ENCODE results near the gene GRAPL. TPM values are rescaled to one million over a fixed set of nuclear protein-coding genes. Genes with fewer than 3 reads are reported as not detected.
"Not testable (repeated sequence)": the region's sequence is repeated elsewhere in the genome, so short reads cannot be mapped to it uniquely, and the experiment has no call there.

The GRAPL gene
- total RNA-seq, 1 donor from 2014 or later: 0.52 TPM

GRCh38 chr17:19137959-19138358, 10.6 kb downstream of the GRAPL start:
- H3K9me3 ChIP-seq (ENCODE audit: control insufficient read depth in 3 of 3, low read length in 3 of 3); H3K36me3 ChIP-seq (ENCODE audit: control insufficient read depth in 3 of 3, insufficient read depth in 3 of 3, low read length in 3 of 3); H3K27ac ChIP-seq (ENCODE audit: low read depth, low read length); H3K27me3 ChIP-seq (ENCODE audit: control insufficient read depth in 3 of 3, insufficient read depth in 3 of 3, low read length in 3 of 3); H3K4me3 ChIP-seq (ENCODE audit: low read length in 3 of 3); H3K4me1 ChIP-seq (ENCODE audit: control insufficient read depth in 3 of 3, insufficient read depth in 3 of 3, low read length in 3 of 3); H3K9ac ChIP-seq (ENCODE audit: low read depth in 1 of 3, low read length in 3 of 3): not testable (repeated sequence)

DNA sequence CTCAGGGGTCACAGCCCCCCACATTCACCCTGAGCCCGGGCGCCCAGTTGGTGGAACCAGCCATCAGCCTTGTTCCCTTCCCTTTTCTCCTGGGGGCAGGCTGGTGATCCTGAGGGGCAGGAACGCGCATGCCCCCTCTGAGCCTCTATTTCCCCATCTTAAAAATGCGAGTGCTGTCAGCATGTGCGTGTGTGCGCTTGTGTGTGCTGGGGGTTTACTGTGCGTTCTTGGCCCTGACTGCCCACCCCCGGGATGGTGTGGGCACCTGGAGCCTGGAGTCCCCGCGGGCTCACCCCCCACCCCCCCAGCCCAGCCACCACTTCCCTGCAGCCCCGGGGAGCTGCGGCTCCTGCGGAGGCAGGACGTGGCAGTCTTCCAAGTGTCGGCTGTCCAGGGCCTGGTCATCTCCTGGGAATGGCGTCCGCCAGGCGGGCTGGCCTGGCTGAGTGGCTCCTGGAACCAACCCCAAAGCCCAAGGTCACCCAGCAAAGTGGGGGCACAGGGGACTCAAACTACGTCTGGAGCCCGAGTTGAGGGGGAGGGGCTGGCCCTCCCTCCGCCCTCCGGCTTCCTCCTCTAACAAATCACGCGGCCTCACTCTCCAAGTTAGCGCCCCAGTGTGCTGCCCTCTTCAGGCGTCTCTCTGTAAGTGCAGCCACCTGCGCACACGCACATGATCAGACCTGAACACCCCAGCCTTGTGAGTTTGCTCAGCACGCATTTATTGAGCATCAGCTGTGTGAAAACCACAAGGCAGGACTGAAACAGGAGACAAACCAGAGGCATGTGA, 14.2 kb downstream of the GRAPL start:
- not testable (repeated sequence) for H3K36me3 ChIP-seq (ENCODE audit: control insufficient read depth in 3 of 3, insufficient read depth in 3 of 3, low read length in 3 of 3); H3K27ac ChIP-seq (ENCODE audit: low read depth, low read length); H3K4me1 ChIP-seq (ENCODE audit: control insufficient read depth in 3 of 3, insufficient read depth in 3 of 3, low read length in 3 of 3); H3K9ac ChIP-seq (ENCODE audit: low read depth in 1 of 3, low read length in 3 of 3); H3K4me3 ChIP-seq (ENCODE audit: low read length in 3 of 3); H3K9me3 ChIP-seq (ENCODE audit: control insufficient read depth in 3 of 3, low read length in 3 of 3); H3K27me3 ChIP-seq (ENCODE audit: control insufficient read depth in 3 of 3, insufficient read depth in 3 of 3, low read length in 3 of 3)

- H3K27ac ChIP-seq (ENCODE audit: low read depth, low read length); H3K36me3 ChIP-seq (ENCODE audit: control insufficient read depth in 3 of 3, insufficient read depth in 3 of 3, low read length in 3 of 3); H3K4me1 ChIP-seq (ENCODE audit: control insufficient read depth in 3 of 3, insufficient read depth in 3 of 3, low read length in 3 of 3); H3K4me3 ChIP-seq (ENCODE audit: low read length in 3 of 3); H3K27me3 ChIP-seq (ENCODE audit: control insufficient read depth in 3 of 3, insufficient read depth in 3 of 3, low read length in 3 of 3); H3K9me3 ChIP-seq (ENCODE audit: control insufficient read depth in 3 of 3, low read length in 3 of 3); H3K9ac ChIP-seq (ENCODE audit: low read depth in 1 of 3, low read length in 3 of 3): not testable (repeated sequence)
Measured at GRCh38 chr17:19142419-19142818, 15.0 kb downstream of the GRAPL start.

DNA sequence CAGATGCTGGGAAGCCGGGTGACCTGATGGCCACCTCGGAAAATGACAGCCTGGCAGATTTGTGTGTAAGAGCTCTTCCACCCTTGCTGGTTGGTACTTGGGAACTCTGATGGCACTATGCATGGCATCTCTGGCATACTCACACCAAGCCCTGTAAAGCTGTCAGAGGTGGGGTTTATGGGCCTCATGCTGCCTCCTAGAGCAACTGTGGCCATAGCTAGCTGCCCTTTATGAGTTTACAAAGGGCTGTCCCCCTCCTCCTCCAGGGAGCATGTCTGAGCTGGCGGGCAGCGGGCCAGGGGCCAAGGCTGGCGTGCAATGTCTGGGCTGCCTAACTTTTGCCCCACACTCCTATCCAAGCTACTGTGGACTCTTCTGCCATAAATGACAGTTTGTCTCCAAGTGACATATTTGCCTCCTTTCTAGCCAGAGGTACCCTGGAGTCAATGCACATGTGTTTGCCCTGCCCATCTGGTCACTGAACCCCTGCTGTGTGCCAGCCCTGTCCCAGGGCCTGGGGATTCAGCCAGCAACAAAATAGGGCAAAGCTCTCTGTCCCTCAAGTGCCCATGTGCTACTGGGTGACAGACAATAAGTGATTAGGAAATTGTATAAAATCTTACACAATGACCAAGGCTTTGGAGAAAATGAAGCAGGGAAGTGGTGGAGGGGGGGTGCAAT, 15.8 kb downstream of the GRAPL start:
- H3K36me3 ChIP-seq (ENCODE audit: control insufficient read depth in 3 of 3, insufficient read depth in 3 of 3, low read length in 3 of 3); H3K4me1 ChIP-seq (ENCODE audit: control insufficient read depth in 3 of 3, insufficient read depth in 3 of 3, low read length in 3 of 3); H3K9ac ChIP-seq (ENCODE audit: low read depth in 1 of 3, low read length in 3 of 3); H3K27me3 ChIP-seq (ENCODE audit: control insufficient read depth in 3 of 3, insufficient read depth in 3 of 3, low read length in 3 of 3); H3K4me3 ChIP-seq (ENCODE audit: low read length in 3 of 3); H3K9me3 ChIP-seq (ENCODE audit: control insufficient read depth in 3 of 3, low read length in 3 of 3); H3K27ac ChIP-seq (ENCODE audit: low read depth, low read length): not testable (repeated sequence)

DNA sequence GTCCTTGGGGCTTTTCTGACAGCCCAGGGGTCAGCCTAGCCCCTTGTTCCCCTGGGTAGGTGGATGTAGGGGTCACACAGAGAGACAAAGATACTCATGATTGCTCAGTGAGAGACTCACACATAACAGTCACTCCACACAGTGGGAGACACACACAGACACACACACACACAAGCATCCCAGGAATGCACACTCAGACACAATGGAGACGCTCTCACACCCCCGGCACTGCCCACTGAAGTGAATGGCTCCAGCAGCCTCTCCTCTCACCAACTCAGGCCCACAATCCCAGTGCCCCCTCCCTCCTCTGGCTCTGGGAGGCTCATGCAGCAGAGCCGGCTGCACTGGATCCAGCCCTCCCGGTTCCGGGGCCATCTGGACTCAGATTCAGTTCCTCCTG, 17.0 kb downstream of the GRAPL start:
- not testable (repeated sequence) for H3K36me3 ChIP-seq (ENCODE audit: control insufficient read depth in 3 of 3, insufficient read depth in 3 of 3, low read length in 3 of 3); H3K9ac ChIP-seq (ENCODE audit: low read depth in 1 of 3, low read length in 3 of 3); H3K4me3 ChIP-seq (ENCODE audit: low read length in 3 of 3); H3K4me1 ChIP-seq (ENCODE audit: control insufficient read depth in 3 of 3, insufficient read depth in 3 of 3, low read length in 3 of 3); H3K9me3 ChIP-seq (ENCODE audit: control insufficient read depth in 3 of 3, low read length in 3 of 3); H3K27ac ChIP-seq (ENCODE audit: low read depth, low read length); H3K27me3 ChIP-seq (ENCODE audit: control insufficient read depth in 3 of 3, insufficient read depth in 3 of 3, low read length in 3 of 3)

GRCh38 chr17:19145471-19145870, 18.1 kb downstream of the GRAPL start:
- H3K4me1 ChIP-seq (ENCODE audit: control insufficient read depth in 3 of 3, insufficient read depth in 3 of 3, low read length in 3 of 3); H3K4me3 ChIP-seq (ENCODE audit: low read length in 3 of 3); H3K27ac ChIP-seq (ENCODE audit: low read depth, low read length); H3K27me3 ChIP-seq (ENCODE audit: control insufficient read depth in 3 of 3, insufficient read depth in 3 of 3, low read length in 3 of 3); H3K9ac ChIP-seq (ENCODE audit: low read depth in 1 of 3, low read length in 3 of 3); H3K9me3 ChIP-seq (ENCODE audit: control insufficient read depth in 3 of 3, low read length in 3 of 3); H3K36me3 ChIP-seq (ENCODE audit: control insufficient read depth in 3 of 3, insufficient read depth in 3 of 3, low read length in 3 of 3): not testable (repeated sequence)

DNA sequence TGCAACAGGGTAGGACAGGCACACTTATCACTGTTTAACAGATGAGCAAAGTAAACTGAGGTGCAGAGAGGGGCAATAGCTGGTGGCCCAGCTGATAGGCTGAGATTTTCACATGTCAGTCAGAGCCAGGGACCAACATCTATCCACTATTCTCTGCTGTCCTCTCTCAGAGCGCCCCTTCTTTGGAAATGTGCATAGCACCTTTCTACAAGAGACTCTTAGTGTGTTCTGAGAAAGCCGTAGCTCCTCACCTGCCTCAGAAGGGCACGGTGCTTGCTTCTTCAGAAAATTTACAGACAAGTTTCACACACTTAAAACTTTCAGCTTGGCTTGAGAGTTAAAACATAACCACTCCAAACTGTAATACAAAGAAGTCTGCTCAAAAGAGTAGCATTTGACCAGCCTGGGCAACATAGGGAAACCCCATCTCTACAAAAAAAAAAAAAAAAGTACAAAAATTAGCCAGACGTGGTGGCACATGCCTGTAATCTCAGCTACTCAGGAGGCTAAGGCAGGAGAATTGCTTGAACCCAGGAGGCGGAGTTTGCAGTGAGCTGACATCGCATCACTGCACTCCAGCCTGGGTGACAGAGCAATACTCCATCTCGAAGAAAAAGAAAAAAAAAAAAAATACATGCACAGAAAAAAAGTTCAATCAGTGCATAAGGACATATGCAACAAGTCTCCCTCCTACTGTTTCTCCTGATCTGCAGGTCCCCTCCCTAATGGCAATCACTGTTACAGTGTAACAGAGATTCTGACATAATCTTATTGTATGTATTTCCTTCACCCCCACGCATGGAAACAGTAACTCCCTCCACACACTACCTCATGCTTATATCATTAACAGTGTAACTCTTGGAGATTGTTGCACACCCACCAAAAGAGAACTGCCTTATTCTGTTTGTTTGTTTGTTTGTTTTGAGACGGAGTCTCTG, 23.6 kb downstream of the GRAPL start:
- H3K9ac ChIP-seq (ENCODE audit: low read depth in 1 of 3, low read length in 3 of 3); H3K4me1 ChIP-seq (ENCODE audit: control insufficient read depth in 3 of 3, insufficient read depth in 3 of 3, low read length in 3 of 3); H3K27me3 ChIP-seq (ENCODE audit: control insufficient read depth in 3 of 3, insufficient read depth in 3 of 3, low read length in 3 of 3); H3K4me3 ChIP-seq (ENCODE audit: low read length in 3 of 3); H3K36me3 ChIP-seq (ENCODE audit: control insufficient read depth in 3 of 3, insufficient read depth in 3 of 3, low read length in 3 of 3); H3K9me3 ChIP-seq (ENCODE audit: control insufficient read depth in 3 of 3, low read length in 3 of 3); H3K27ac ChIP-seq (ENCODE audit: low read depth, low read length): not testable (repeated sequence)

DNA sequence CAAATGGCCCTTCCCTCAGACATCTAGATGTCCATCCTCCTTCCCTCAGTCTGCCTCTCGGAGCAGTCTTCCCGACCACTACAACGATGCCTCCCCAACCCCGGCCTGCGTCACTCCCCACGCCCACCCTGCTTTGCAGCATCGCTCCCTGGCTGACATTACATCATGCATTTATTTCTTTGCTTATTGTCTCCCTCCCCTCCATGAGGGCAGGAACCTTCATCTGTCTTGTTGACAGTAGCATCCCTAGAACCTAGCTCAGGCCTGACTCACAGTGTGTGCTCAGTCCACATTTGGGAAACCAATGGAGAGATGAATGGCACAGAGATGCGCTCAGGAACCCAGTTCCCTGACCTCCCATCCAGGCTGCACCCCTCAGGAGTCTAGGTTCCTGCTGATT, 30.2 kb downstream of the GRAPL start:
- H3K36me3 ChIP-seq (ENCODE audit: control insufficient read depth in 3 of 3, insufficient read depth in 3 of 3, low read length in 3 of 3); H3K27ac ChIP-seq (ENCODE audit: low read depth, low read length); H3K4me3 ChIP-seq (ENCODE audit: low read length in 3 of 3); H3K9me3 ChIP-seq (ENCODE audit: control insufficient read depth in 3 of 3, low read length in 3 of 3); H3K4me1 ChIP-seq (ENCODE audit: control insufficient read depth in 3 of 3, insufficient read depth in 3 of 3, low read length in 3 of 3); H3K9ac ChIP-seq (ENCODE audit: low read depth in 1 of 3, low read length in 3 of 3); H3K27me3 ChIP-seq (ENCODE audit: control insufficient read depth in 3 of 3, insufficient read depth in 3 of 3, low read length in 3 of 3): not testable (repeated sequence)

- H3K27me3 ChIP-seq (ENCODE audit: control insufficient read depth in 3 of 3, insufficient read depth in 3 of 3, low read length in 3 of 3); H3K27ac ChIP-seq (ENCODE audit: low read depth, low read length); H3K4me3 ChIP-seq (ENCODE audit: low read length in 3 of 3); H3K4me1 ChIP-seq (ENCODE audit: control insufficient read depth in 3 of 3, insufficient read depth in 3 of 3, low read length in 3 of 3); H3K9ac ChIP-seq (ENCODE audit: low read depth in 1 of 3, low read length in 3 of 3); H3K9me3 ChIP-seq (ENCODE audit: control insufficient read depth in 3 of 3, low read length in 3 of 3); H3K36me3 ChIP-seq (ENCODE audit: control insufficient read depth in 3 of 3, insufficient read depth in 3 of 3, low read length in 3 of 3): not testable (repeated sequence)
Measured at GRCh38 chr17:19158478-19158877, 31.1 kb downstream of the GRAPL start.

- H3K4me3 ChIP-seq (ENCODE audit: low read length in 3 of 3); H3K36me3 ChIP-seq (ENCODE audit: control insufficient read depth in 3 of 3, insufficient read depth in 3 of 3, low read length in 3 of 3); H3K27ac ChIP-seq (ENCODE audit: low read depth, low read length); H3K9ac ChIP-seq (ENCODE audit: low read depth in 1 of 3, low read length in 3 of 3); H3K9me3 ChIP-seq (ENCODE audit: control insufficient read depth in 3 of 3, low read length in 3 of 3); H3K4me1 ChIP-seq (ENCODE audit: control insufficient read depth in 3 of 3, insufficient read depth in 3 of 3, low read length in 3 of 3); H3K27me3 ChIP-seq (ENCODE audit: control insufficient read depth in 3 of 3, insufficient read depth in 3 of 3, low read length in 3 of 3): not testable (repeated sequence)
Measured at GRCh38 chr17:19158938-19159337, 31.5 kb downstream of the GRAPL start.
